HG03135 (cell line): ENCODE results near the gene SLC25A11.

Experiments used
- ATAC-seq: cut with Tn5 transposase; IDR thresholded peaks from one replicate; pipeline ENCODE4 v1.9.1; 2021; ENCODE audit warnings: mild to moderate bottlenecking, moderate library complexity; ENCODE audit not compliant: unreplicated experiment

SLC25A11 gene

DNA sequence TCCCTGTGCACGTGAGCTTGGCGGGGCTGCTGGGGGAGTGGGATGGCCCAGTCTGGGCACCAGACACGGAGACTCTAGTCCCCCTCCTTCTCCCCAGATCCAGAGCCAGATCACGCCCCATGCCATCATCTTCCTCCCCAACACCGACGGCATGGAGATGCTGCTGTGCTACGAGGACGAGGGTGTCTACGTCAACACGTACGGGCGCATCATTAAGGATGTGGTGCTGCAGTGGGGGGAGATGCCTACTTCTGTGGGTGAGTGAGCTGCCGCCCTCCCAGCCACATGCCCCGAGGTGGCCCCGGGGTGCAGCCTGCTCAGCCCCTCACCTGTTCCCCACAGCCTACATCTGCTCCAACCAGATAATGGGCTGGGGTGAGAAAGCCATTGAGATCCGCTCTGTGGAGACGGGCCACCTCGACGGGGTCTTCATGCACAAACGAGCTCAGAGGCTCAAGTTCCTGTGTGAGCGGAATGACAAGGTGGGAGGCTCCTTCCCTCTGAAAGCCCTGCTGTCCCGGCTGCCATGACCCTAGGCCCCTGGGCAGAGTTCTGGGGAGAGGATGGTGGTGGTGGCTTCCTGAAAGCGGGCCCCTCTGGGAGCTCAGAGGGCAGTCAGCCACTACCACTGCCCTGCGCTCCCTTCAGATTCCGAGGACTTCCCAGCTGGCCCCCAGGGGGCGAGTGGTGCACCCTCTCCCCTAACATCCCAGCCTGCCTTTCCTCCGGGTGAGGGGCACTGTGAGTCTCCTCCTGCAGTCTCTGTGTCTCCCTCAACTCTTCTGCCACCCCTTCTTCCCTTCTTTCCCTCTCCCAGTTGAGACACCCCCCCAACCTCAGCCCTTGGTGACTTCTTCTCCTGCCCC lies 43.3 kb downstream of the SLC25A11 start:
- ATAC-seq: no peak

DNA sequence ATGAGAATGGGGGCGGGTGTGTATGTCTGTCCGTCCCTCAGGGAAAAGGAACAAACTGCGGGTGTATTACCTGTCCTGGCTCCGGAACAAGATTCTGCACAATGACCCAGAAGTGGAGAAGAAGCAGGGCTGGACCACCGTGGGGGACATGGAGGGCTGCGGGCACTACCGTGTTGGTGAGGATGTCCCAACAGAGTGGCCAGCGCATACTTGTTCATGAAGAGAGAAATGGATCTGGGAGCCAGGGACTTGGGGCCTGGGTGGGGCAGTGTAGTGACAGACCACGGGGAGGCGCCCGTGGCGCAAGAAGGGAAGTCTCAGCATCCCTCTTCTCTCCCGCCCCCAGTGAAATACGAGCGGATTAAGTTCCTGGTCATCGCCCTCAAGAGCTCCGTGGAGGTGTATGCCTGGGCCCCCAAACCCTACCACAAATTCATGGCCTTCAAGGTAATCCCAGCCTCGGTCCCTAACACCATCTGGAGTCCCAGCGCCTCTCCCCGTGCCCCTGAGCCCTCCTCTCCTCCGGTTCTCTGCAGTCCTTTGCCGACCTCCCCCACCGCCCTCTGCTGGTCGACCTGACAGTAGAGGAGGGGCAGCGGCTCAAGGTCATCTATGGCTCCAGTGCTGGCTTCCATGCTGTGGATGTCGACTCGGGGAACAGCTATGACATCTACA lies 44.1 kb downstream of the SLC25A11 start:
- no peak for ATAC-seq

DNA sequence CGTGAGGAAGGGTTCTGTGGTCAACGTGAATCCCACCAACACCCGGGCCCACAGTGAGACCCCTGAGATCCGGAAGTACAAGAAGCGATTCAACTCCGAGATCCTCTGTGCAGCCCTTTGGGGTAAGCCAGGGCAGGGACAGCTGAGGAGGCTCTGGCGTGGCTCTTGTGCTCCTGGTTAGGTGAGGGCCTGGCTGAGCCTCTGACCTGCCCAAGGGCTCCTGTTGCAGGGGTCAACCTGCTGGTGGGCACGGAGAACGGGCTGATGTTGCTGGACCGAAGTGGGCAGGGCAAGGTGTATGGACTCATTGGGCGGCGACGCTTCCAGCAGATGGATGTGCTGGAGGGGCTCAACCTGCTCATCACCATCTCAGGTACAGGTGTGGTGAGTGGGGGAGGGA lies 44.7 kb downstream of the SLC25A11 start:
- no peak for ATAC-seq

DNA sequence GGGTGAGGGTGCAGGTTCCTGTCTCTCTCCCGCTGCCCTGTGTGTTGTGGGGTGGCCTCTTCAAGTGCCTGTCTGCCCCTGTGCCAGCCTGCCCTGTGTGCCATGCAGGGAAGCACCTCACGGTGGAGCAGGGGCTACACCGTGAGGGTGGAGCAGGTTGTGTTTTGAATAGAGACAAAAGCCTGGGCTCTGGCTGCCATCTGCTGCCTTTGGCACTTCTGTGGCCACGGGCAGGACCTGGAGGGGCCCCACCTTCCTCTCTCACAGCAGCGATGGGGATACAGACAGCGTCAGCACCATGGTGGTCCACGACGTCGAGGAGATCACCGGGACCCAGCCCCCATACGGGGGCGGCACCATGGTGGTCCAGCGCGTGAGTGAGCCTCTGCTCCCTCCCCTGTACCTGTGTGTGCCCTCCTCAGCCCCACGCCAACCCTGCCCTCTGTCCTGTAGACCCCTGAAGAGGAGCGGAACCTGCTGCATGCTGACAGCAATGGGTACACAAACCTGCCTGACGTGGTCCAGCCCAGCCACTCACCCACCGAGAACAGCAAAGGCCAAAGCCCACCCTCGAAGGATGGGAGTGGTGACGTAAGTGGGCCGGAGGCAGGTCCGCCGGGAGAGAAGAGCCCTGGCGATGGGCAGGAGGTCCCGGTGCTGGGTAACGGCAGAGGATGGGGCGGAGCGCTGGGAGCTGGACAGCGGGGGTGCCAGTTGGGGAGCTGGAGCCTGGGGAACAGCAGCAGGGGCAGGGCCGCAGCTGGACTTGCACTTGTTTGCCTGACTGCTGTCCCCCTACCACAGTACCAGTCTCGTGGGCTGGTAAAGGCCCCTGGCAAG lies 45.9 kb downstream of the SLC25A11 start:
- ATAC-seq: no peak

DNA sequence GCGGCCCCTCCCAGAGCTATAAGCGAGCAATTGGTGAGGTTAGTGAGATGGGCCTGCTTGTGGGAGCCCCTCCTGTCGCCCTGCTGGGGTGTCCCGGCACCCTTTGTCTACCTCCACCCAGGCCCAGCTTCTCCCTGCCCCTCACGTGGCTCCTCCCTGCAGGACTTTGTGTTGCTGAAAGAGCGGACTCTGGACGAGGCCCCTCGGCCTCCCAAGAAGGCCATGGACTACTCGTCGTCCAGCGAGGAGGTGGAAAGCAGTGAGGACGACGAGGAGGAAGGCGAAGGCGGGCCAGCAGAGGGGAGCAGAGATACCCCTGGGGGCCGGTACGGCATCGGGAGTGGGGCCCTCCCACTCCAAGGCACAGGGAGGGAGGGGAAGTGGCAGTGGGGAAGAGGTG lies 46.6 kb downstream of the SLC25A11 start:
- no peak for ATAC-seq

DNA sequence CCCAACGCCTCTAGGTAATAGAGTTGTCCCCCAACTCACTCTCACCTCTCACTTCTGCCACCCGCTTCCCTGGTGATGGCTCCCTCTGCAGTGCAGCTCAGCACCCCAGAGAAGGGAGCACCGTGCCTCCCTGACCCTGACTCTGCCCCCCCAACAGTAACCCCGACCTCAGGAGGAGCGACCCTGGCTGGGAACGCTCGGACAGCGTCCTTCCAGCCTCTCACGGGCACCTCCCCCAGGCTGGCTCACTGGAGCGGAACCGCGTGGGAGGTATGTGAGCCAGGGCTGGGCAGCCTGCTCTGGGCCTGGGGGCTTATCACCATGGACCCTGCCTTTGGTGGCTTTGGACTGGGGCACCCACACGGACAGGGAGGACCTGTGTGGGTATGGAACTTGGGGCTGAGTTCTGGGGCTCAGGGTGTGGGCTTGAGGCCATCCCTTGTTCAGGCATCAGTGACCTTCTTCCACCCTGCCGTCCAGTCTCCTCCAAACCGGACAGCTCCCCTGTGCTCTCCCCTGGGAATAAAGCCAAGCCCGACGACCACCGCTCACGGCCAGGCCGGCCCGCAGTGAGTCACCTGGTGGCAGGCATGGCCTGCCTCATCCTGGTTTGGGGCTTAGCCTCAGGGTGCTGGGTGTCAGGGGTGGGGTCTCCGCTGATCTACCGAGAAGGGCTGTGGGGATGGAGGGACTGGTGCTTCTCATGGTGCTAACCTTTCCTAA lies 47.2 kb downstream of the SLC25A11 start:
- no peak for ATAC-seq

DNA sequence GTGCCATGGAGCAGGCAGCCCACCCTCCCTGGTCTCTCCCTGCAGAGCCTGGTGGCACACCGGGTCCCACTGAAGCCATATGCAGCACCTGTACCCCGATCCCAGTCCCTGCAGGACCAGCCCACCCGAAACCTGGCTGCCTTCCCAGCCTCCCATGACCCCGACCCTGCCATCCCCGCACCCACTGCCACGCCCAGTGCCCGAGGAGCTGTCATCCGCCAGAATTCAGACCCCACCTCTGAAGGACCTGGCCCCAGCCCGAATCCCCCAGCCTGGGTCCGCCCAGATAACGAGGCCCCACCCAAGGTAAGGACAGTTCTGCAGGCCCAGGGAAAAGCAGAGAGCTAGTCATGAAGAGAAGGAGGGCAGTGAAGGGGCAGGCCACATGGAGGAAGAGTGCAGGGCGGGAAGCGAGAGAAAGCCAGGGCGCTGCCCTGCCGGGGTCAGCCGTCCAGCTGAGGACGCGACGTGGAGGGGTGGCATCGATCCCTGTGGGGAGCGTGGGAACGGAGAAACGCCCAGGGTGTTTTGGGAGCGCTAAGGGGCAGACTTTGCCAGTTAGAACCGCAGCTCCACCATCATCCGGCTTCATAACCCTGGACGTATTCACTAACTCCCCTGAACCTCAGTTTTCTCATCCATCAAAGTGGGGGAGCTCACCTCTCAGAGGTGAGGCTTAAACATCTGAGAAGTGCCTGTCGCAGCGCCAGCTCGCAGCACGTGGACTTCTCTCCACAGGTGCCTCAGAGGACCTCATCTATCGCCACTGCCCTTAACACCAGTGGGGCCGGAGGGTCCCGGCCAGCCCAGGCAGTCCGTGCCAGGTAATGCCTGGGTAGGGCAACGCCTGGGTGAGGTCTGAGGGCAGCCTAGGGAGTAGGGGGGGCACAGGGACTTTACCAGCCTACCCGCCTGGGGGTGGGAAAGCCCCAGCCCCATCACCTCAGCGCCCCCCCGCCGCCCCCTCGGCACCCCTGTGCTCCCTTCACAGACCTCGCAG lies 48.1 kb downstream of the SLC25A11 start:
- no peak for ATAC-seq

DNA sequence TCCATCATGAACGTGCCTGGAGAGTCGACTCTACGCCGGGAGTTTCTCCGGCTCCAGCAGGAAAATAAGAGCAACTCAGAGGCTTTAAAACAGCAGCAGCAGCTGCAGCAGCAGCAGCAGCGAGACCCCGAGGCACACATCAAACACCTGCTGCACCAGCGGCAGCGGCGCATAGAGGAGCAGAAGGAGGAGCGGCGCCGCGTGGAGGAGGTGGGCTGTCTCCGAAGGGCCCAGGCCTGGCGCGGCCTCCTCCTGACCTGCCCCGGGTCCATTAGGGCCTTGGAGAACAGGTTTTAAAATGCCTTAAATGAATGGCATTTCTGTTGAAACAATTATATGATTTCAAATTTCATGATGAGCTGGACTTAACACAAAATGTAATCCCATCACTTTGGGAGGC lies 52.3 kb downstream of the SLC25A11 start:
- ATAC-seq: no peak
